NCI-H1436 treated with DMSO at 0.1 percent for 48 hours (cell line): ENCODE data around the gene TRIP4.
"Not testable (repeated sequence)": the region's sequence is repeated elsewhere in the genome, so short reads cannot be mapped to it uniquely, and the experiment has no call there.

Experiments
- DNase-seq: peaks from one replicate; lab custom pipeline; 2025; lab: John Stamatoyannopoulos, UW

The TRIP4 gene

DNA sequence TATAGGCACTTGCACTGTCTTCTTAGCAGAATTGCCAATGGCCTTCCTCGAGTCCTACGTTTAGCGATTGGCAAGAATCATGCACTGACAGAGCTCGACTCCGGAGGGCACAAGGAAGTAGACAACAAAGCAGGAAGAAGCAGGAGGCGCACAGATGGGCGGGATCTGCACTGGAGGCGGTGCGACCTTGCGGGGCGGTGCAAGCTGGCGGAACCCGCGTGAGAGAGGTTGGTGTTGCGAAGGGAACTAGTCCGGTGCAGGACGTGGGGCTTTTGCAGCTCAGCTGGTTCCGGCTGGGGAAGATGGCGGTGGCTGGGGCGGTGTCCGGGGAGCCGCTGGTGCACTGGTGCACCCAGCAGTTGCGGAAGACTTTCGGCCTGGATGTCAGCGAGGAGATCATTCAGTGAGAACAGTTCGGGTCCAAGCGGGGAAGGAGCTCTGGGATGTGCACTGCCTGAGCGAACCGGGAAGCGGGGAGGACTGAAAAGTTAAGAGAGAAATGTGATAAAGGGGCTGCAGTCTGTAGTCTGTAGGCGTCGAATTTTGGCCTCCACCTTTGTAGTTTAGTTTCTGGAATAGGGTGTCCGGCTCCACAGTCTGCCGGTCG, at the start of gene TRIP4:
Gene TRIP4 (plus strand): TSS at position 275 of the 607 bp plus-strand sequence. CDS start 28 bp downstream, at position 303.
- DNase-seq, result peak; percentile 82

DNA sequence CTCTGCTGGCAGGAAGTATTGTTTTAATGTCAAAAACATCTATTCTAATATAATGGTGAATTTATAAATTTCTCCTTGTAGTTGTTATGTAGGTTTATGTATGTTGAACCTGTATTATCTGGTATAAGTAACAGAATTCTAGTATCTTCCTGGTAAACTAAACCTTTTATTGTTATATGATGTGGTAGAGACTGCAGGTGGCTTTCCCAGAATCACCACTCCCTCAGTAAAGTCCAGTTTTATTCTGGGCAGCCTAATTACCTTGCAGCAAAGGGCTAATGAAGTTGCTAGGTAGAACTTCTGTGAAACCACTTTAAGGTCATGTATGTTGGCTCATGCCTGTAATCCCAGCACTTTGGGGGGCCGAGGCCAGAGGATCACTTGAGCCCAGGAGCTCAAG, 47.3 kb upstream of the TRIP4 start:
- no peak for DNase-seq

DNA sequence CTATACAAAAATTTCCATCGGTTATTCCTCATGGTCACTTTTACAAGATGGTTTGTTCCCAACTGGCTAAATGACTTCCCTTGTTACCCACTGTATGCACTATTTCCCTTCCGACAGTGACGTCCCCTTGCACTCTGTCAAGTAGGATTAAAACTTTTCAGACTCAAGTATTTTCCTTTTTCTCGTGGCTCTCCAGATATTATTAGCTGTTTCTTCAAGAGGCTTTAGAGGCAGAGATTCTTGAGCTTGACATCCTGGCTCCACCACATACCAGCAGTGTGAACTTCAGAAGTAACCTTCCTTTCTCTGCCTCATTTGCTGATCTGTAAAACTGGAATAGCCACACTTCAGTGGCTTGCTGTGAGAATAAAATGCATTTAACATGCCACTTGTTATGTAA, 45.7 kb upstream of the TRIP4 start:
- no peak for DNase-seq

DNA sequence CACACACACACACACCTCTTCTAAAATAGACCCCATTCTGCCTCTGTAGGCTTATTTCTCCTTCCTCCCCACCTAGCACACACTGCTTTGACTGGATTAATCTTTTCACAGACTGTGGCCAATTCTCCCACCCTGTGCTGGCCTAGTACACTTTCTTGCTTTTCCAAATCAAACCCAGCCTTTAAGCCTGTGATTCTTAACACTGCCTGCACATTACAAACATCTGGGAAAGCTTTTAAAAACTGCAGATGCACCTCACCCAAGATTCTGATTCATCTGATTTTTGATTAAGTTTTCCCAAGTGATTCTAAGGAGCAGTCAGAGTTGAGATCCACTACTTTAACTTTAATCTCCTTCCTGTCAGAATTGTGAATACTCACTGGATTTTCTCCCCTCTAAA, 44.4 kb upstream of the TRIP4 start:
- DNase-seq, result no peak

DNA sequence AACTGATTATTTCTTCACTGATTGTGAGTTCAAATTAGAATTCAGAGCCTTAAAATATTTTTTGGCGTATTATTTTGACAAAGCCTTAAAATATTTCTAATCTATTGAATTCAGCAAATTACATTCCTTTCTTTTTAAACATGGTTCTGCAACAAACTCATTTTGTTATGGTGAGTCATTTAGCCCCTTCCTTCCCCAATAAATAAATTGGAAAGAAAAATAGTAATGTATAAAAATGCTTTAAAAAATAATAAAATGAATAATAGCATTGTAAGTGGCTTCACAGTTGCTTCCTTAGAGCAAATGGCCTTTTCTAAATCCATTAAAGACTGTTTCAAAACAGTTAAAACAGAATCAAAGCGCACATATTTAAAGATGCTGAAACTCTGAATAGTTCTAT, 43.8 kb upstream of the TRIP4 start:
- no peak for DNase-seq

DNA sequence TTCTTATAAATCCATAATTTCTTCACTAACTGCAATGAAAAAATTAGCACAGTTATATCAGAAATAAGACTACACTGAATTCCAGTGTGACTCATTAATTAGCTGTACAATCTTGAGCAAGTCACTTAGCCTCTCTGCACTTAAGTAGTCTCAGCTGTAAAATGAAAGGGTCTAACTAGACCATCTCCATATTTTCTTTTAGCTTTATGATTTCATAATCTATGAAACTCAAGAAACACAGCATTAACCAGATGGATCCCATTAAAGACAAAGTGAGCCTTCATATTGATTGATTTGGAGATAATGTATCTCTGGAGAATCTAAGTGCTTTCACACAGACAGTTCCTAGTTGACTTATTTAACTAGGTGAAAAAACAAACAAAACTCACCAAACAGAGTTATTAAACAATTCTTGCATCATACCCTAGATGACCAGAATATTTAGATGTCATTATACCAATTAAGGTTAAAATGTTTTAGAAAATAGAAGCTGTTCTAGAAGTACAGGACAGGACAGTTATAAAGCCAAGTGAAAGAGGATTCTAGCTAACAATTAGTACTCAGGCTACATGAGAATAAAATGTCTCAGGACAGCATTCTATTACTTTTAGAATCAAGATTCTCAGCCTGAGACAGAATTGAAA, 42.9 kb upstream of the TRIP4 start:
- DNase-seq, result no peak

DNA sequence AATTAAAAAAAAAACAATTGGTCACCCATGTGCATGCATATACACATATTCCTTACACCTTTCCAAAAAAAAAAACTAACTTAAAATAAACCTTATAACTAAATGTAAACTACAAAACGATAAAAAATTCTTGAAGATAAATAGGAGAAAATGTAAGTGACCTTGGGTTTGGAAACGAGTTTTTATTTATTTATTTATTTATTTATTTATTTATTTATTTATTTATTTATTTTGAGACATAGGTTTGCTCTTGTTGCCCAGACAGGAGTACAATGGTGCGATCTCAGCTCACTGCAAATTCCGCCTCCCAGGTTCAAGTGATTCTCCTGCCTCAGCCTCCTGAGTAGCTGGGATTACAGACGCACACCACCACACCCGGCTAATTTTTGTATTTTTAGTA, 41.4 kb upstream of the TRIP4 start:
- DNase-seq, result not testable (repeated sequence)

DNA sequence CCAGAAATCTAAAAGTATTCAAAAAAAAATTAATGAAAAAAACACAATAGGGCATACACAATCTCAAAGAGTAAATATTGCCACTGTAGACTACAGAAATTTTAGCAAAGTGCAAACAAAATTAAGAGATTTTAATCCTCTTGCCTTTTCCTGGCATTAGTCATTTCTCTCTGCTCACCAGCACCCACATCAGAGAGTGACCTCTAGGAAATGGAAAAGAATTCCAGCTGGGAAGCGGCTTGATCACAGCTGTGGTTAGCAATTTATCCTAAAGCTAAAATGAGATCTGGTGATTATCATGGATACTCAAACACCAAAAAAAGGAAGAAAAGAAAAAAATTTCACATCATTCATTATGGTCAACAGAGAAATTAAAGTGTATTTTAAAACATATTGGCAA, 39.2 kb upstream of the TRIP4 start:
- no peak for DNase-seq

DNA sequence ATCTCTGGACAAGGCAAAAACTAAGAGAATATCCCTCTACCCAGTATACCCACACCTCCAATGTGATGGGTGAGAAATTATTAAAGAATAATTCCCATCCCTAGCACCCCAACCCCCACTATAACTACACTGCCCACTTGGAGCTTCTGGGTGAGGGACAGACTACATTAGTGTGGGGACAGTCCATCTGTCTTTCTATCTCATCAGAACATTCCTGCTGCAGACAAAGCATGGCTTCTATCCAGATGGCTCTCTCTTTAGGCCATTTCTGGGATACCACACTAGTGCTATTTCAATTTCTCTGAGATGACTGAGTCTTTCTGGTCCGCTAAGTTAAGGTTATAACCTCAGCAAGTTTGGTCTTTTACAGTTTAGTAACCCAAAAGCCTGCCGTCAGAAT, 38.3 kb upstream of the TRIP4 start:
- DNase-seq, result no peak

DNA sequence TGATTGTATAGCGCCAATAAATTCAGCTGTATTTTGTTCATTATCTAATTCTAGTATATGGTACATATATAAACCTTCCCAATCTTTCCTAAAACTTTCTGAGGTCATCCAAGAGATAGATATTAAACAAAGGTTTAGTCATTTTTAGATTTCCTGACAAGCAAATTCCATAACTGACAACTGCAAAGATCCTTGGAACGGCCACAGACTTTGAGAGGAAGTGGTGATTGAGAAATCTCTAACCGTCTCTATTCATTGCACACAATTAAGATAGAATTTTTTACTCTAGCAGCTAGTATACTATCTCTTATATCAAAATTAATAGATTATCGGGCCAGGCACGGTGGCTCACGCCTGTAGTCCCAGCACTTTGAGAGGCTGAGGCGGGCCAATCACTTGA, 36.4 kb upstream of the TRIP4 start:
- DNase-seq, result no peak

DNA sequence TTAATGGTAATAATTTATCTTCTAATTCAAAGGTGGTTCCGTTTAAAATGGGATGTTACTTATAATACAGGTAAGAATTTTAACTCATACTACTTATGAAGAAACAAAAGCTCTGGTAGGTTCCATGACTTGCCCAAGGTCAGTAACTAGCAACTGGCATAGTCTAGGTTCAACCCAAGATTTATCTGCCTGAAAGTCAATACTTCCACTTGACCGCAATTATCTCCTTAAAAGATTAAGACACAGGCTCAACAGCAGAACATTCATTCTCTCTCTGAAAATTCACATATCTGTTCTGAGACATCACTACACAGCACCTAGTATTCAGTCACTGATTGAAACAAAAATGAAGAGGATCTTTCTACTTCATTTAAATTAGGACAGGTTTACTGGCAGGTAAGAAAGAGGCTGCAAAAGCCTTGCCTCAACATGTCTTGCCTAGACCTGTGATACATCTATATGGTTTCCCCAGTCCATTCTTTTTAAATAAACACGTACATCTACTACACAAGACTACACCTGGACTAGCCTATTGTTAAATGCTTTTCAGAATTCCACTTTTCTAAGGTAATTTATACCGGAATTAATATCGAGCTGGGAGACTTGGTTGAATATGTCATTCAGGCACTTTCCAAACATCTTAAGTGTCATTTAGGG, 32.8 kb upstream of the TRIP4 start:
- DNase-seq, result no peak

DNA sequence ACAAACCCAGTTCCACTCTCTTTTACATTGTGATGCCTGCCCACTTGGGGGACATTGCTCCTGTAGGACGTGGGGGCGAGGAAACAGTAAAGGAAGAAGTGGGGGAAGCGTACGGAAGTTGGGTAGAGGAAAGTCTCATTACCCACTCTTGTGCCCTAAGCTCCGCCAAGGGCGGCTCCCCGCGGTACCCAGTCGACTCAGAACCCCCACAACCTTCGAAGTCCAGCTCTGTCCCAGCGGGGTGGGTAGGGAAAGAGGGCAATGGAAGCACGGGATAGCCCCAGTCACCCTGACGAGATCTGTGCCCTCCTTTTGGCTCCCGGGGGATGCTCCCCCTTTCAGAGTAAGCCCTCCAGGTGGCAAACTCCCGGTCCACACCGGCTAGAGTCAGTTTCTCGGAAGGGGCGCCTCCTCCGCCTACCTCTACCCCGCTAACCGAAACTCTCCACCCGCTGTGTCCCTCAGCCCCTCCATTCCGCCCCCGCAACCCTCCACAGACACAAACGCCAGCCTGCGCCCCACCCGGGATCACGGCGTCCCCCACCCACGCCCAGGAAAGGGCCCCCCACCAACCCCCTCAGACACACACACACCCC, 32.2 kb upstream of the TRIP4 start:
- DNase-seq, result no peak

DNA sequence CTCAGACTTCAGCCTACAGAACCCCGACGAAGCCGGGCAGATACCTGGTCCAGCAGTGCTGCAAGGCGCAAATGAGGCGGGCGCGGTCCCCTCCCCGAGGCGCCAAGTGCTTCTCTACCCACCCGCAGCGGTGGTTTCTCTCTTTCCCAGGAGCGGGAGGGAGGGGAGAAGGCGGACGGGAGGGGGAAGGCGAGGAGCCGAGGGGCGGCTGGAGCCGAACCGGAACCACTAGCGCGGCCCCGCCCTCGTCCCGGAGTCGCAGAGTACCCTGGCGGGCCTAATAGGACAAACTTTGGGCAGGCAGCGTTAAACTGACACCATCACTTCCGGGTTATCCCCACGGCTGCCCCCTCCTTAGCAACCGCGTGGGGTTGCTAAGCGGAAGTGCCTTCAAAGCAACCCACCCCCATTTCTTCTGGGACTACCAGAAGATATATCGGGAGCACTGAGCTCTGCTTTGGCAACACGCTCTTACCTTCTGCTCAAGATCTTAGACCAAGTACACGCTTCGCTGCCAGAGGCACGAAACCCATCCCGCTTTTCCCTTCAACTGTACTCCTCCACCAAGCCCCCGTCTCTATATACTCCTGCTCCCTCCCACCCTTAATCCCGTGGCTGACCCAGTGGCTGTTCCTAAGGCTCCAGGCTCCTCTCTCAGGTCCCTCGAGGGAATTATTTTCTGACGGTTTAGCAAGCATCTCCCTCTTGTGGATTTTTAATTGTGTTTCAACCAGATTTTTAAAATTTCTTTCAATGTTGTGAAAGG, 31.5 kb upstream of the TRIP4 start, which contains the start of gene CSNK1G1:
Gene CSNK1G1 (minus strand): TSS at position 230 of the 766 bp plus-strand sequence. CDS start 55,674 bp downstream, outside the sequence.
- DNase-seq, result peak; percentile 91

DNA sequence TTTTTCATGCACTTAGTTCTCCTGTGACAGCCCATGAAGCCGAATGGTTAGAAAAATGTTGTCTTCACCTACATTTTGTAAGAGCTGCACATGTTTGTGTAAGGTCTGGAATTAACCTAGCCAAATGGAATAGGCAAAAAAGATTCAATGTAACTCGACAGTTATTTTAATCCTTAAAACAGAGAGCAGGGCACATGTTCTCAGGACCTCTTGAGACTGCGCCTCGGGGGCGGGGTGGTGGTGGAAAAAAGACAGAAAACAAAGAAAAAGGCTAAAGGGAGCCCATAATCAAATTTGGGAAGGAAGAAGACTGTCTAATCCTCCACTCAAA, 31.0 kb upstream of the TRIP4 start:
- DNase-seq, result no peak

DNA sequence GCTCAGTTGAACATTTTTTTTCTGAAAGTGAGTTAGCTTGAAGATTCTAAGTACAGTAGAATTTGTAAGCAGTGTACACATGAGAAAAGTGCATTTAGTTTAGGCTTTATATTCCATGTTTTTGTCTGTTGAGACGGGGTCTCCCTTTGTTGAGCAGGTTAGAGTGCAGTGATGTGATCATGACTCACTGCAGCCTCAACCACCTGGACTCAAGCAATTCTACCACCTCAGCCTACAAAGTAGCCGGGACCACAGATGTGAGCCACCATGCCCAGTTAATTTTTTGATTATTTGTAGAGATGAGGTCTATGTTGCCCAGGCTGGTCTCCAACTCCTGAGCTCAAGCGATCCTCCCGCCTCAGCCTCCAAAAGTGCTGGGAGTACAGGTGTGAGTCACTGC, 26.4 kb upstream of the TRIP4 start:
- no peak for DNase-seq

DNA sequence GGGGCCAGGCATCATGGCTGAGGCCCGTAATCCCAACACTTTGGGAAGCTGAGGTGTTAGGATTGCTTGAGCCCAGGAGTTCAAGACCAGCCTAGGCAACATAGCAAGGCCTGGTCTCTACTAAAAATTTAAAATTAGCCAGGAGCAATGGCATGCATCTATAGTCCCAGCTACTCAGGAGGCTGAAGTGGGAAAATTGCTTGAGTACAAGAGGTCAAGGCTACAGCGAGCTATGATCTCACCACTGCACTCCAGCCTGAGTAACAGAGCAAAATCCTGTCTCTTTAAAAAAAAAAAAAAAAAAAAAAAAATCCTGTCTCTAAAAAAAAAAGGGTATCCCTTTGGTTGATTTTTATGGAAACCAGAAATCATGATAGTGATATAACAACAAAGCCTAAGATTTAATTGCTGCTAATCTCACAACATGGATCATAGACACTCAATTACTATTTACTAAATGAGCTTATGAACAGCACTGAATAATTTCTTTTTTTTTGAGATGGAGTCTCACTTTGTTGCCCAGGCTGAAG, 18.5 kb upstream of the TRIP4 start:
- no peak for DNase-seq

DNA sequence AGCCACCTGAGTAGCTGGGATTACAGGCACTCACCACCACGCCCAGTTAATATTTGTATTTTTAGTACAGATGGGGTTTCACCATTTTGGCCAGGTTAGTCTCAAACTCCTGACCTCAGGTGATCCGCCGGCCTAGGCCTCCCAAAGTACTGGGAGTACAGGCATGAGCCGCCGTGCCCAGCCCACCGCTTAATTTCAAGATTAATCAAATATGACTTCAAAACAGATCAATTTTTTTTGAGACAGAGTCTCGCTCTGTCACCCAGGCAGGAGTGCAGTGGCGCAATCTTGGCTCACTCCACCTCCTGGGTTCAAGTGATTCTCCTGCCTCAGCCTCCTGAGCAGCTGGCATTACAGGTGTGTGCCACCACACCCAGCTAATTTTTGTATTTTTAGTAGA, 16.3 kb upstream of the TRIP4 start:
- DNase-seq, result not testable (repeated sequence)

DNA sequence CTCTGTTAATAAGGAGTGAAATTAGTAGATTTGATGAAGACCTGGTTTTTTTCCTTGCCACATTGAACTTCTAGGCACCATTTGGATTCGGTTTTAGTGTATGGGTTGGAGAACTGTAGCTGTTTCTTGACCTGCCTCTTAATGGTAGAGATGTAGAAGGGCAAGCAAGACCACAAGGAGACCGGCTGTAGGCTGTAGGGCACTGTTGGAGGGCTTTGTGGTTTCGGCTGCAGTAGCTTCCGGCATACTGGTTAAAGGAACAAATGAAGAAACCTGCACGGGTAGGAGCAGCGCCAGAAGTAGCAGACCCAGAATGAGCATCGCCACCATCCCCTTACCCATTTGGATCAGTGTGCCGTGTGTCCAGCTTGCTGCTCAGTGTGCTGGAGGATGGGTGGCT, 14.3 kb upstream of the TRIP4 start:
- DNase-seq, result no peak

DNA sequence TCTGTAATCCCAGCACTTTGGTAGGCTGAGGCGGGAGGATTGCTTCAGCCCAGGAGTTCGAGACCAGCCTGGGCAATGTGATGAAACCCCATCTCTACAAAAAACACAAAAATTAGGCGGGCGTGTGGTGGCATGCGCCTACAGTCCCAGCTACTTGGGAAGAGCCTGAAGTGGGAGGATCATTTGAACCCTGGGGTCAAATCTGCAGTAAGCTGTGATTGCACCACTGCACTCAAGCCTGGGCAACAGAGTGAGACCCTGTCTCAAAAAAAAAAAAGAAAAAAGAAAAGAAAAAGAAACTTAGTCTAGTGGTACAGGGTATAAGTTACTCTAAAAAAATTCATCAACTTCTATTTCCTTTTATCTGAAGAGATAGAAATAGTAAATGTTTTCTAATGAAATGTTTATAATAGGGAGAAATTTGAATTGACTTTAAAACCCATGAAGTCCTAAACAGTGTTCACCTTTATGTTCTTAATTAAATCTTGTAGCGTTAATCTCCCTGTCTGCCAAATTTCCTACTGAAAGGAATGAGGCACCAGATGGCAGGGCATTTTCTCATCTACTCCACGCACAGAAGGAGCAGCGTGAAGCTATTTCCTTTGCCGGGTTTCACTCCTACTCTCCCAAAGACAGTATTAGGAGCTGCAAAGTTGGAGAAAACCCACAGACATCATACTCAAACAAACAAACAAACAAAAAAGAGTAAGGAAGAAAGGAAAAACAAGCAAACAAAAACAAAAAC, 8.2 kb upstream of the TRIP4 start:
- DNase-seq, result no peak

DNA sequence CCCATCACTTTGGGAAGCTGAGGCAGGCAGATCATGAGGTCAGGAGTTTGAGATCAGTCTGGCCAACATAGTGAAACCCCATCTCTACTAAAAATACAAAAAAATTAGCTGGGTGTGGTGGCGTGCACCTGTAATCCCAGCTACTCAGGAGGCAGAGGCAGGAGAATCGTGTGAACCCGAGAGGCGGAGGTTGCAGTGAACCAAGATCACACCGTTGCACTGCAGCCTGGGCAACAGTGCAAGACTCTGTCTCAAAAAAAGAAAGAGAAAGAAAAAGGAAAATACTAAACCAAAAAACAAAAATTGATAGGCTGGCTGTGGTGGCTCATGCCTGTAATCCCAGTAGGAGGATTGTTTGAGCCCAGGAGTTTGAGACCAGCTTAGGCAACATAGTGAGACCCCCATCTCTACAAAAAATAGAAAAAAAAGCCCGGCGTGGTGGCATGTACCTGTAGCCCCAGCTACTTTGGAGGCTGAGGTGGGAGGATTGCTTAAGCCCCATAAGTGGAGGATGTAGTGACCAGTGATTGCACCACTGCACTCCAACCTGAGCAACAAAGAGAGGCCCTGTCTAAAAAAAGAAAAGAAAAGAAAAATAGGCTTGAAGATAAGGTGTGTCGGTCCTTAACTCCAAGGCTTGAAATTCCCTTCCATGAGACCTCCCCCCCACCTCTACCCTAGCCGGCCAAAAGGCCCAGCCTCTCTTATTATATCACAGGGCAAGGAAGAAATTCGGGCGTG, 7.3 kb upstream of the TRIP4 start:
- not testable (repeated sequence) for DNase-seq
